KOPT-K1 (cell line): ENCODE measurements around the gene MCM3.

ENCODE experiments used
- H3K27ac ChIP-seq: fragments of 200-600 bp; sonication (generic); 2 replicates; pipeline ENCODE4 v1.5.1; 2016; ENCODE audit warnings: antibody characterized with exemption, mild to moderate bottlenecking, low read depth, low read length; ENCODE audit not compliant: poor library complexity, severe bottlenecking
- H3K36me3 ChIP-seq: fragments of 200-600 bp; sonication (generic); 2 replicates; pipeline ENCODE4 v1.5.1; 2017; ENCODE audit warnings: antibody characterized with exemption, mild to moderate bottlenecking, low read length, moderate library complexity; ENCODE audit not compliant: insufficient read depth
- H3K9me3 ChIP-seq: fragments of 200-600 bp; sonication (generic); 2 replicates; pipeline ENCODE4 v1.5.1; 2017; ENCODE audit warnings: antibody characterized with exemption, low read length, mild to moderate bottlenecking; ENCODE audit not compliant: insufficient read depth, poor library complexity, severe bottlenecking

MCM3 gene

GRCh38 chr6:52284460-52285176 lies at the start of gene MCM3:
Gene MCM3, minus strand, starts transcription at chr6:52284742. Its CDS starts 68 bp downstream, at chr6:52284674.
- Histone ChIP-seq H3K36me3 (peaks cover 40% of the 10 kb centered on the region), H3K27ac (peak within 1 kb of the TSS; percentile 86), H3K9me3 (no peaks in the 10 kb centered on the region)

- no peaks in the 10 kb centered on the region for H3K36me3 ChIP-seq
Measured at GRCh38 chr6:52333840-52334200, 49.3 kb upstream of the MCM3 start.

GRCh38 chr6:52331793-52332457 lies 47.4 kb upstream of the MCM3 start:
- no peaks in the 10 kb centered on the region for H3K9me3 ChIP-seq
- no peaks in the 10 kb centered on the region for H3K36me3 ChIP-seq
- no peak overlapping the region for H3K27ac ChIP-seq

More at GRCh38 chr6:52333840-52334200, 49.3 kb upstream of the MCM3 start:
- H3K9me3 ChIP-seq = no peaks in the 10 kb centered on the region
- H3K27ac ChIP-seq = no peak overlapping the region

- Histone ChIP-seq H3K36me3 (no peaks in the 10 kb centered on the region), H3K9me3 (no peaks in the 10 kb centered on the region), H3K27ac (no peak overlapping the region)
Measured at GRCh38 chr6:52330470-52330869, 45.9 kb upstream of the MCM3 start.

- Histone ChIP-seq H3K27ac (no peak overlapping the region), H3K9me3 (no peaks in the 10 kb centered on the region), H3K36me3 (no peaks in the 10 kb centered on the region)
Measured at GRCh38 chr6:52328729-52329128, 44.2 kb upstream of the MCM3 start.

GRCh38 chr6:52328303-52328662 lies 43.7 kb upstream of the MCM3 start:
- H3K9me3 ChIP-seq = no peaks in the 10 kb centered on the region
- no peaks in the 10 kb centered on the region for H3K36me3 ChIP-seq
- H3K27ac ChIP-seq = no peak overlapping the region

- H3K27ac ChIP-seq = no peak overlapping the region
- no peaks in the 10 kb centered on the region for H3K36me3 ChIP-seq
Measured at GRCh38 chr6:52326540-52327364, 42.2 kb upstream of the MCM3 start.

GRCh38 chr6:52325695-52326471 lies 41.3 kb upstream of the MCM3 start:
- Histone ChIP-seq H3K9me3 (no peaks in the 10 kb centered on the region), H3K27ac (no peak overlapping the region), H3K36me3 (no peaks in the 10 kb centered on the region)

More at GRCh38 chr6:52326540-52327364, 42.2 kb upstream of the MCM3 start:
- no peaks in the 10 kb centered on the region for H3K9me3 ChIP-seq

- Histone ChIP-seq H3K27ac (no peak overlapping the region), H3K36me3 (no peaks in the 10 kb centered on the region), H3K9me3 (no peaks in the 10 kb centered on the region)
Measured at GRCh38 chr6:52324189-52324588, 39.6 kb upstream of the MCM3 start.

GRCh38 chr6:52317841-52318581 lies 33.5 kb upstream of the MCM3 start:
- Histone ChIP-seq H3K27ac (no peak overlapping the region), H3K9me3 (no peaks in the 10 kb centered on the region), H3K36me3 (no peaks in the 10 kb centered on the region)

GRCh38 chr6:52317211-52317610 lies 32.7 kb upstream of the MCM3 start:
- no peaks in the 10 kb centered on the region for H3K36me3 ChIP-seq
- H3K9me3 ChIP-seq = no peaks in the 10 kb centered on the region
- H3K27ac ChIP-seq = no peak overlapping the region

- Histone ChIP-seq H3K27ac (no peak overlapping the region), H3K36me3 (no peaks in the 10 kb centered on the region), H3K9me3 (no peaks in the 10 kb centered on the region)
Measured at GRCh38 chr6:52314752-52315151, 30.2 kb upstream of the MCM3 start.

GRCh38 chr6:52312461-52312860 lies 27.9 kb upstream of the MCM3 start:
- H3K27ac ChIP-seq = no peak overlapping the region
- H3K9me3 ChIP-seq = no peaks in the 10 kb centered on the region

GRCh38 chr6:52310932-52311331 lies 26.4 kb upstream of the MCM3 start:
- no peaks in the 10 kb centered on the region for H3K9me3 ChIP-seq
- no peaks in the 10 kb centered on the region for H3K36me3 ChIP-seq
- no peak overlapping the region for H3K27ac ChIP-seq

More at GRCh38 chr6:52312461-52312860, 27.9 kb upstream of the MCM3 start:
- no peaks in the 10 kb centered on the region for H3K36me3 ChIP-seq
